HL-60 (cell line): Measurements from ENCODE around the gene BARX1.

Source experiments
- DNase-seq, 2 experiments: peaks; one replicate each; pipeline ENCODE4 v3.0.0-alpha.2; 2010 to 2020; ENCODE audit warnings: low read depth in 1 of 2, low spot score in 1 of 2
- H3K27ac ChIP-seq: fragments of 250-450 bp; sonication (Bioruptor Pico); replicated peaks from 2 replicates; pipeline ENCODE4 v1.5.1; 2020; ENCODE audit warnings: mild to moderate bottlenecking, moderate library complexity
- H3K27me3 ChIP-seq: fragments of 250-450 bp; sonication (Bioruptor Pico); 2 replicates; pipeline ENCODE4 v1.5.1; 2021; ENCODE audit warnings: mild to moderate bottlenecking, moderate library complexity; ENCODE audit not compliant: insufficient read depth, poor library complexity, severe bottlenecking
- H3K4me3 ChIP-seq: replicated peaks from 2 replicates; pipeline ENCODE4 v1.5.1; 2011; ENCODE audit warnings: mild to moderate bottlenecking, control low read depth, low read length; ENCODE audit not compliant: insufficient read depth
- GABPA ChIP-seq: IDR thresholded peaks from 2 replicates; pipeline ENCODE4 v1.6.1; 2012; ENCODE audit warnings: low read depth
- POLR2AphosphoS5 ChIP-seq: IDR thresholded peaks from 2 replicates; pipeline ENCODE4 v1.6.1; 2012; ENCODE audit warnings: low read depth
- SPI1 ChIP-seq: IDR thresholded peaks from 2 replicates; pipeline ENCODE4 v1.6.1; 2012; ENCODE audit warnings: low read depth, mild to moderate bottlenecking, borderline replicate concordance
- TF ChIP-seq, protein P1 (sequence below): IDR thresholded peaks from one replicate; pipeline ENCODE4 v1.5.1; 2011; ENCODE audit warnings: low read length, control low read depth, inconsistent platforms; ENCODE audit not compliant: insufficient read depth
- TF ChIP-seq, protein P2 (sequence below): IDR thresholded peaks from 2 replicates; pipeline ENCODE4 v1.6.1; 2012; ENCODE audit warnings: low read depth; ENCODE audit not compliant: insufficient replicate concordance

BARX1 gene

GRCh38 chr9:93920131-93920800, 34.9 kb downstream of the BARX1 start:
- Histone ChIP-seq H3K4me3 (no peak overlapping the region), H3K27ac (no peak overlapping the region), H3K27me3 (no peaks in the 10 kb centered on the region)
- no peak for DNase-seq
- TF ChIP-seq, protein P1, sequence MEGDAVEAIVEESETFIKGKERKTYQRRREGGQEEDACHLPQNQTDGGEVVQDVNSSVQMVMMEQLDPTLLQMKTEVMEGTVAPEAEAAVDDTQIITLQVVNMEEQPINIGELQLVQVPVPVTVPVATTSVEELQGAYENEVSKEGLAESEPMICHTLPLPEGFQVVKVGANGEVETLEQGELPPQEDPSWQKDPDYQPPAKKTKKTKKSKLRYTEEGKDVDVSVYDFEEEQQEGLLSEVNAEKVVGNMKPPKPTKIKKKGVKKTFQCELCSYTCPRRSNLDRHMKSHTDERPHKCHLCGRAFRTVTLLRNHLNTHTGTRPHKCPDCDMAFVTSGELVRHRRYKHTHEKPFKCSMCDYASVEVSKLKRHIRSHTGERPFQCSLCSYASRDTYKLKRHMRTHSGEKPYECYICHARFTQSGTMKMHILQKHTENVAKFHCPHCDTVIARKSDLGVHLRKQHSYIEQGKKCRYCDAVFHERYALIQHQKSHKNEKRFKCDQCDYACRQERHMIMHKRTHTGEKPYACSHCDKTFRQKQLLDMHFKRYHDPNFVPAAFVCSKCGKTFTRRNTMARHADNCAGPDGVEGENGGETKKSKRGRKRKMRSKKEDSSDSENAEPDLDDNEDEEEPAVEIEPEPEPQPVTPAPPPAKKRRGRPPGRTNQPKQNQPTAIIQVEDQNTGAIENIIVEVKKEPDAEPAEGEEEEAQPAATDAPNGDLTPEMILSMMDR, result no peak
- TF ChIP-seq, protein P2, sequence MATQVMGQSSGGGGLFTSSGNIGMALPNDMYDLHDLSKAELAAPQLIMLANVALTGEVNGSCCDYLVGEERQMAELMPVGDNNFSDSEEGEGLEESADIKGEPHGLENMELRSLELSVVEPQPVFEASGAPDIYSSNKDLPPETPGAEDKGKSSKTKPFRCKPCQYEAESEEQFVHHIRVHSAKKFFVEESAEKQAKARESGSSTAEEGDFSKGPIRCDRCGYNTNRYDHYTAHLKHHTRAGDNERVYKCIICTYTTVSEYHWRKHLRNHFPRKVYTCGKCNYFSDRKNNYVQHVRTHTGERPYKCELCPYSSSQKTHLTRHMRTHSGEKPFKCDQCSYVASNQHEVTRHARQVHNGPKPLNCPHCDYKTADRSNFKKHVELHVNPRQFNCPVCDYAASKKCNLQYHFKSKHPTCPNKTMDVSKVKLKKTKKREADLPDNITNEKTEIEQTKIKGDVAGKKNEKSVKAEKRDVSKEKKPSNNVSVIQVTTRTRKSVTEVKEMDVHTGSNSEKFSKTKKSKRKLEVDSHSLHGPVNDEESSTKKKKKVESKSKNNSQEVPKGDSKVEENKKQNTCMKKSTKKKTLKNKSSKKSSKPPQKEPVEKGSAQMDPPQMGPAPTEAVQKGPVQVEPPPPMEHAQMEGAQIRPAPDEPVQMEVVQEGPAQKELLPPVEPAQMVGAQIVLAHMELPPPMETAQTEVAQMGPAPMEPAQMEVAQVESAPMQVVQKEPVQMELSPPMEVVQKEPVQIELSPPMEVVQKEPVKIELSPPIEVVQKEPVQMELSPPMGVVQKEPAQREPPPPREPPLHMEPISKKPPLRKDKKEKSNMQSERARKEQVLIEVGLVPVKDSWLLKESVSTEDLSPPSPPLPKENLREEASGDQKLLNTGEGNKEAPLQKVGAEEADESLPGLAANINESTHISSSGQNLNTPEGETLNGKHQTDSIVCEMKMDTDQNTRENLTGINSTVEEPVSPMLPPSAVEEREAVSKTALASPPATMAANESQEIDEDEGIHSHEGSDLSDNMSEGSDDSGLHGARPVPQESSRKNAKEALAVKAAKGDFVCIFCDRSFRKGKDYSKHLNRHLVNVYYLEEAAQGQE, result no peak
- TF ChIP-seq GABPA (no peak), SPI1 (no peak), POLR2AphosphoS5 (no peak)

GRCh38 chr9:93918061-93918460, 37.1 kb downstream of the BARX1 start:
- Histone ChIP-seq H3K4me3 (no peak overlapping the region), H3K27me3 (no peaks in the 10 kb centered on the region), H3K27ac (no peak overlapping the region)
- DNase-seq, result no peak
- TF ChIP-seq POLR2AphosphoS5, result no peak
- TF ChIP-seq, protein P2, result no peak
- TF ChIP-seq SPI1, result no peak
- no peak for TF ChIP-seq GABPA
- TF ChIP-seq, protein P1, result no peak

DNA sequence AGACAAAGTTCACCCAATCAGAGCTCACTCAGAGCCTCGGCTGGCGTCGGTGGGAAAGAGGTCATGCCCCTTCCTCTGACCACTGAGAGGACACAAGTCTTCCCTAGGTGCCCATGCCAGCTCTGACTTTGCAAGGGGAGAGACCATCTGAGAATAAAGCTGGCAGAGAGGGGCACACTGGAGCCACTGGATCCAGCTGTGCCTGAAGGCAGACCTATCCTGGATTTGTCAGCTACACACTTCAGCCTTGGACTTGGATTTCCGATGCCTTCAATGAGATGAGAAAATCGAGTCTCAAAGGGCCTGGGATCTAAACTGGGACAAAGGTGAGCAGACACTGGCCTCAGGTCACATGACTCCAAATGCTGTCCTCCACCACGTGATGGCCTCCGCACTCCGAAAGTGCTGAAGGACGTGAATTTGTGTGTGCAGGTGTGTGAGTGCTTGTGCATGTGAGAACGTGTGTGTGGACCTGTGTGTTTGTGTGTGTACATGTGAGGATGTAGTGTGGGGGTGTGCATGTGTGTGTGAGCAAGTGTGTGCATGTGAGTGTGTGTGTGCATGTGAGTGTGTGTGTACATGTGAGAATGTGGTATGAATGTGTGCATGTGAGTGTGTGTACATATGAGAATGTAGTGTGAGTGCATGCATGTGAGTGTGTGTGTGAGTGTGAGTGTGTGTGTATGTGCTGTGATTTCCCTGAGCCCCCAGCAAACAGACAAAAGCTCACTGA, 37.9 kb downstream of the BARX1 start:
- no peak for DNase-seq
- Histone ChIP-seq H3K27ac (no peak overlapping the region), H3K27me3 (no peaks in the 10 kb centered on the region), H3K4me3 (no peak overlapping the region)
- TF ChIP-seq, protein P1, result no peak
- TF ChIP-seq, protein P2, result no peak
- no peak for TF ChIP-seq SPI1
- TF ChIP-seq POLR2AphosphoS5, result no peak
- no peak for TF ChIP-seq GABPA
